Esophagus mucosa (tissue), 1 donor: ENCODE measurements around the gene MYOG. TPM values are rescaled to one million over a fixed set of nuclear protein-coding genes. Genes with fewer than 3 reads are reported as not detected.

Experiments
- ATAC-seq: fragments of 200-7000 bp; cut with Tn5 transposase; one replicate; pipeline ENCODE4 v1.9.1; 2020
- total RNA-seq: library from RNA; stranded (reverse); gene quantifications from one replicate; pipeline ENCODE4 v1.2.4, GENCODE V29; 2023
- donor health status: DM: yes; HTN: yes; CAD: no.

The MYOG gene
- total RNA-seq, 1 donor from 2014 or later: not detected

DNA sequence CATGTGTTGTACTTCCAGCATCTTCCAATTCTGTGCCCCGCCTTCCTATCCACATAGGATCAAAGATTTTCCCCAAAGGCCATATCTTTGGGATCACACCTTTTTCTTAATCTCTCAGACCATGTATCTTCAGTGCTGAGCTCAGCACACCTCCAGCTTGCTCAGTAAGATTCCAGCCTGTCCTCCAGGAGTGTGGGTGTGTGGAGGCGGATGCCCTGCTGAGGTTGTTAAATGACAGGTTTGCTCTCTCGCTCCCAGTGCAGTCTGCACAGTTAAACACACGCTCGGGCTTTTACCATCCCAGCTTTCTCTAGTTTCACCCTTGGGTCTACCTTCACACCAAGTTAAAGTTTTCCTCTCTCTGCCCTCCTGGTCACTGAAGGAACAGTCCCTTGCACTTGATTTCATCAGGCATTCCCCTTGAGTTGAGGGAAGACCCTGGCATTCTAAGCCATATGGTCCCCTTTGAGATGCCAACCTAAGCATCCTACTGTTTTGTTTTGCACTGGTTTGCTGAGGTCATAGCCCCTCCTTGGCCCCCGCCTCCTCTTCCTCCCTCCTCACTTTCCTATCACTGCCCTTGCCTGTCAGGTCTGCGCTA lies 13.7 kb downstream of the MYOG start:
- no peak for ATAC-seq

DNA sequence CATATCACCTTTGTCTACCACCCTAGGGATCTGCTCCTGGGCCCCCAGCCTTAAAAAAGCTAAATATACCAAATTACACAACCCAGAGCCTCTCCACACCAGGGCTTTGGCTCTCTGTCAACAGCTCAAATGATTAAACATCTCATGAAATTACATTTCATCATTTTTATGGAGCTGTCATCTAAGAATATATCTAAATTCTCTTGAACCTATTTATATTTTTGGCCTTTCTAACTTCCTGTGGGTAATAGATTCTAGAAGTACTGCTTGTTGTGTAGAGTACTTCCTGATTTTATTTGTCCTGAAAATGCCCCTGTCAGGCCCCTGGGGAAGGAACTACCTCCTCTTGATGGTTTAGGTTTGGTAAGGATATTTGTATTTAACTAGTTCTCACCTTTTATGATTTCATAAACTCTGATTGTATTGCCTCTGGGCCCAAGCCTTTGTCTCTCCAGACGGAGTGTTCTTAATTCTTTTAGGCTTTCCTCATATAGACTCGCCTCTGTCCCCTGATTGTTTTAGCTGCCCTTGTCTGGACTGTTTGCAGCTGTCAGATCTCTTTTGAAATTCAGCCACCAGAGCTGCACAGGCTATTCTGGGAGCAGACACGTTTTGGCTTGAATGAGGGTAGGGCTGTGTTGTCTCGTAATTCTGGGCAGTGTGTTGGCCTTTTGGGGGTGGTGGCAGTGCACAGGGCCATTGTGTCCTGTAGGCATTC lies 16.6 kb downstream of the MYOG start:
- peak; percentile 31 for ATAC-seq

DNA sequence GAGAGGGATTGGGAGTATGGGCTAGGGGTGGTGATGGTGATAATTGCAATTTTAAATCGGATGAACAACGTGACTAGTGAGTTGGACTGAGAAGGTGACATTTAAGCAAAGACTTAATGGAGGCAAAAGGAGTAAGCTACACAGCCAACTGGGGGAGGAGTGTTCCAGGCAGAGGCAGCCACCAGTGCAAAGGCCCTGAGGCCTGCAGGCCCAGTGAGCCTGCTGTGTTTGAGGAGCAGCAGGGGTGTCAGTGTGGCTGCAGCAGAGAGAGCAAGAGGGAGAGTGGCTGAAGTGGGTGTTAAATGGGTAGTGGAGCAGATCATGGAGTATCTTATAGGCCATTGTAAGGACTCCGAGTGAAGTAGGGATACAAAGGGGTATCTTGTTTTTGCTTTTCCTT lies 18.8 kb downstream of the MYOG start:
- ATAC-seq: no peak

DNA sequence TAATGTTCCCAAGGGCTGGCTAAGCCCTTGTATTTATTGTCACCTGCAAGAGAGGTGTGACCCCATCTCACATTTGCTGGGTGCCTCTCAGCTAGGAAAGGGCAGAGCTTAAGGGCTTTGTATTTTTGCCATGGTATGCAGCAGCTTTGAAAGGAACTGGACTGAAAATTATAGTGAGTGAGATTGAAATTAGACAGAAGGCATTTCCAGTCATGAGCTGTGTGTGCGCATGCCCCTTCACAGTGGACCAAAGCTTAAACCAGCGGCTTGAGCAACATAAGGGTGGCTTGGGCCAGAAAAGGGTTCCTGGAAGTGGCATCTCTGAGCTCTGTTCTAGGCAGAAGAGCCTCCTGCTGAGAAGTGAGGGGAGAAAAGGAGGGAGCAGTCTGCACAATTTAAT lies 19.8 kb downstream of the MYOG start:
- no peak for ATAC-seq

DNA sequence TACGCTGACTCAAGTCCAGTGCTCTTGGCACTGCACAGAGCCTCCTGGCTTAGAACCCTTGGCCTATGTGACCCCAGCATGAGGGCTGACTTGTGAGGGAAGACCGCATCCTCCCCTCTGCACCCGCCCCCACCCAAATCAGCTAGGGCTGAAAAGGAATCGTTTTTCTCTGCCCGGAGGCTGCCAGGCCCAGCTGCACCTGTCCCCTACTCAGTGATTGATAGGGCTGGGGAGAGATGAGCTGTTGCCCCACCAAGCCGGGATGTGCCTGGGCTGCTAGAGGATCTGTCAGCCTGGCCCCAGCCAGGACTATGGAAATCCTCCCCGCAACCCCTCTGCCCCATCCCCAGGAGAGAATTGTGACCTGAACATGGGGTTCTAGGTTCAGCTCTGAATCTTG lies 20.6 kb downstream of the MYOG start:
- ATAC-seq: no peak

DNA sequence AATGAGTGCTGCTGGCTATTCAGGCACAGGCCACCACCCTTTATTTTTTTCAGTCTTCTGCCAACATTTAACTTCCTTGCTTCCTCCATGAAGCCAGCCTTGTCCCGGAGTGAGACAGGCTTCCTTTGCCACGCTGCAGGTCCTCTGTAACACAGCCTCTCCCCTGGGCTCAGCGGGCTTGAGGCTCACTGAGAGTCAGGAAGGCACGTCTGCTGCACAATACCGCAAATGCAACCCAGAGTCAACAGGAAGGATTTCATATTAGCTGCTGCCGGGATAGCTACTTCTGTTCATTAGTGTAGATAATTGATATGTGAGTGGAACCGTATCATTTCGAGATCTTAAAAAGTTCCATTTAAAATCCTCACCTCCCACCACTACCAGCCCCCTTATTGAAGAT lies 22.5 kb downstream of the MYOG start:
- no peak for ATAC-seq

DNA sequence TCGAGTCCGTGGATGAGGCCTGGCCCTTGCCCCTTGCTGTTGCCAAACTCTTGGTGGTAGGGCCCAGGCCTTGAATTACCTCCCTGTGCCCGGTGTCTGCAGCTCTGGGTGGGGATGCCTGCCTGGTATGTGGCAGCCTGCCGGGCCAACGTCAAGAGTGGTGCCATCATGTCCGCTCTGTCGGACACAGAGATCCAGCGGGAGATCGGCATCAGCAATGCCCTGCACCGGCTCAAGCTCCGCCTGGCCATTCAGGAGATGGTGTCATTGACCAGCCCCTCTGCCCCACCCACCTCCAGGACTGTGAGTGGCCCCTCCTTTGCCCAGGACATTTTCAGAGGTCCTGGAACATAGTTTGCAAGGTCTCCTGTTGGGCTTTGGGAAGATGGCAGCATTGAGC lies 25.7 kb downstream of the MYOG start:
- ATAC-seq: no peak

DNA sequence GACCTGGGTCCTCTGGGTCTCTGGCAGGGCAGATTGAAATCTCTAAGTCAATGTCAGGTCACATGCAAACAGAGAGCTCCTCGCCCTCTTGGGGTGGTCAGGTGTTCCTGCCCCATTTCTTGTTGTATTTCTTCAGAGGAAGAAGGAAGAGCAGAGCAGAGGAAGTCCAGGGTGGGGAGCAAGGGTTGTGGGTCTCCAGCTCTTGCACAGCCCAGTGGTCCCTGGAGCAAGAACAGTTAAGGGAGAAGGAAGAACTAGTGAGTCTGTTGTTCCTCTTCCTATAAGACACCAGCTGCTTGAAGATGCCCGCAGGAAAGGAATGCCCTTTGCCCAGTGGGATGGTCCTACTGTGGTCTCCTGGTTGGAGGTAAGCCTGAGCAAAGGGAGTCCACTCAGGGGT lies 26.3 kb downstream of the MYOG start:
- no peak for ATAC-seq

DNA sequence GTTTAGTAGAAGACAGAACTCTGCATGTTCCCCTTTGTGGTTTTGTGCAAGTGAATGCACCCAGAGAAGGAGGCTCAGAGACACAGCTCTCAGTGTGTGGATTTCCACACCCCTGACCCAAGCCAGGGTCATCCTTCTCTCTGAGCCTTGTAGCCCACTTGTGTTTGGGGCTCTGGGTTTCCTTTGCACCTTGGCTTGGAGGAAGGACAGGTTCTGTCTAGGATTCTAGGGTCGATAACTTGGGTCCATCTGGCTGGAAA lies 27.2 kb downstream of the MYOG start:
- ATAC-seq: no peak

DNA sequence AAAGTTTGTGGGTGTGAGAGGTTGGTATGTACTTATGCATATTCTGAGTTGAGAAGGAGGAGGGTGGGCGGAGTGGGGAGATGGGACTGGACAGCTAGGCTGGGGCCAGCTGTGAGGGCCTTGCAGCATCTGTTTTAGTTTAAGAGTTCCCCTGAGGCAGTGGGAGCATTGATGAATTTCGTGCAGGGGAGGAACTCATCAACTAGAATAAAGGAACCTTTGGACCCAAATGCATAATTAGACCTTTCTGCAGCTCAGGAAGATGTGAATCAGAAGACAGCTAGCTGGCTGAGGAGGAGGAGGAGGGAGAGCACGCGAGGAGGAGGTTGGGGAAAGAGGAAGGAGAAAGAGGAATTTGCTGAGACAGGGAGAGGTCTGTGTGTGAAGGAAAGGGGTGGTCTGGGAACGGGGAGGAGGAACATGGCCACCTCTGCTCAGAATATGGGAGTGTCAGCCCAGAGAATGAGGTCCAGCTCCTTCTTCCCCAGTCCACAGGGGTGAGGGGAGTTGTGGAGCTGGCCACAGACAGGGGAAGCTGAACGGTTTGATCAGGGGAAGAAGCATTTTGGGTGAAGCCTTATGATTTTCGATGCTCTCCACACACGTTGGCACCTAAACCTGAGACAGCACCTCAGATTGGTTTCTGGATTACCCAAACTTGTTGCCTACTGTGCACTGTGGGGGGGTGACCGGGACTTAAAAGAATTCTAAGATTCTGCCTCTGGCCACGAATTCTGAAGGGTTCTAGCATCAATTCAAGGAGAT lies 27.7 kb downstream of the MYOG start:
- no peak for ATAC-seq

DNA sequence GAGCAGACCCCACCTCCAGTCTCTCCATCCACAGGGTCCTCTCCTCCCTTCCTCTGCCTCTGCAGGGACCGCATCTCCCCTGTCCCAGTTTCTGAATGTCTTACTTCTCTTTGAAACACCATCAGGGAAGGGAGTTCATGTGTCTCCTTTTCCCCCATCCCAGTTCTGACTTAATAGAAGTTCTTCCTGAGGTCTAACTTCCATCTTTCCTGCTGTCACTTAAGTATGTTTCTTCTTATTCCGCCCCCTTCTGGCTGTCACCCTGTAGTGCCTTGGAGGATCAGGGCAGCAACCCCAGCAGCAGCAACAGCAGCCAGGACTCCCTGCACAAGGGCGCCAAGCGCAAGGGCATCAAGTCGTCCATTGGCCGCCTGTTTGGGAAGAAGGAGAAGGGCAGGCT lies 29.3 kb downstream of the MYOG start:
- no peak for ATAC-seq

DNA sequence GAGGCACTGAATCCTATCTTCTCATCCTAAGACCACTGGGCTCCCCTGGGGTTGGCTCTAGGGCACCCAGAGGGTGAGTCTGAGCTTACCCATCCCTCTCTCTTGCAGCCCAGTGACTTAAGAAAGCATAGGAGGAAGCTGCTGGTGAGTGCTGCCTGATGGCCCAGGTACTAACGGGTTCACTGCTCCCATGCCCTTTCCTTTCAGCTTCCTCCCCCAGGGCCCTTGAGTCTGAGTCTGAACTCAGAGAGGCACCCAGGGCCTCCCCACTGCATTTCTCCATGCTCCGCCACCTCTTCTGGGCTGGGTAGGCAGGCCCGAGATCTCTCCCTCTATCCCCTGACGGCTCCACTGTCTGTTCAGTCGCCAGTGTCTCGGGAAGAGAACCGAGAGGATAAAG lies 29.8 kb downstream of the MYOG start:
- no peak for ATAC-seq

DNA sequence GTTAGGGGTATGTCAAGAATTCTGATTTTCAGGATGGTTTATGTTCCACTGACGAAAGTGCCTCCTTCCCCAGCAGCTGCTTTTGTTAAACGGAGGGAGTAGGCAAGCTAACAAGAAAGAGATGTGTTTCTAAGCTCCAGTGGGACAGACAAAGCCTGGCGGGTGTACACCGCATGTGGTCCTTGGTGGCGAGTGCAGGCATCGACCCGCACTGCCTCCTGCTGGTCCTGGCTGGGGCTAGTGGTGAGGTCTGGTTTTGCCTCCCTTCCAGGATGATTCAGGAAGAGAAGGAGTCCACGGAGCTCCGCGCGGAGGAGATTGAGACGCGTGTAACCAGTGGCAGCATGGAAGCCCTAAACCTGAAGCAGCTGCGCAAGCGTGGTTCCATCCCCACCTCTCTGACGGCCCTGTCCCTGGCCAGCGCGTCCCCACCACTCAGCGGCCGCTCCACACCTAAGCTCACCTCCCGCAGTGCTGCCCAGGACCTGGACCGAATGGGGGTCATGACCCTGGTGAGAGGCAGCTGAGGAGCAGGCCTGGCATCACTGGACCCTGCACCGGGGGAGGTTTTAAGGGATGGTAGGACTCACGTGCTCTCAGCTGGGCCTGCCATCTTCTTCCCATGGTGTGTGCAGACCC lies 30.5 kb downstream of the MYOG start:
- ATAC-seq: no peak

DNA sequence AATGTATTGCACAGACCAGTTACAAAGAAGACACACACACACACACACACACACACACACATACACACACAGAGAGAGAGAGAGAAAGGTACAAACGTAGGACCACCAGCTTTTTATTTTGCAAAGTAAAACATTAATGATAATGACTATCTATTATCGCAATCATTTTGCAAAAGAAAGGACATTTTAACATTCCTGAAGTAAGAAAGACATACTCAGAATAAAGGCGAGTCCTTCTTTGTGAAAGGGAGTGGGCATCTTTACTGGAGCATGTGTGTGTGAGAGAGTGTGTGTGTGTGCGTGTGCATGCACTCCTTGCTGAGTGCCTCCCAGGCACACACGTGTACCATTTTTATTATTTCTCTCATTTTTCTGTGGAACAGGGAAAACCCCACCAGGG lies 31.2 kb downstream of the MYOG start:
- no peak for ATAC-seq

DNA sequence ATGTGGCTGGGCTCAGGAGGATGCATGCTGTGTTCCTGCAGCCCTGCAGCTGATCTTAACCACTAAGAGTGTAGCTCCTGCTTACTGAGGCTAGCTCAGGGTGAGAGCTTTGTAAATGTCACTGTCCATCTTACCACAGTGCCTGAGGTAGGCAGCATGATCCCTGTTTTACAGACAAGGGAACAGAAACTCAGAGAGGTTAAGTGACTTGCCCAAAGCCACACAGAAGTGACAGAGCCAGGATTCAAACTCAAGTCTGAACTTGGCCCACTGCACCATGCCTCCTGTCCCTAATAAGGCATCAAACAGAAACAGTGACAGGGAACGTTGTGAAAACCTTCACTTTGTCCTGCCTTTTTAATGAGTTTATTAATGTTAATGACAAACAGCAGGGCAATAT lies 31.6 kb downstream of the MYOG start:
- ATAC-seq: no peak

DNA sequence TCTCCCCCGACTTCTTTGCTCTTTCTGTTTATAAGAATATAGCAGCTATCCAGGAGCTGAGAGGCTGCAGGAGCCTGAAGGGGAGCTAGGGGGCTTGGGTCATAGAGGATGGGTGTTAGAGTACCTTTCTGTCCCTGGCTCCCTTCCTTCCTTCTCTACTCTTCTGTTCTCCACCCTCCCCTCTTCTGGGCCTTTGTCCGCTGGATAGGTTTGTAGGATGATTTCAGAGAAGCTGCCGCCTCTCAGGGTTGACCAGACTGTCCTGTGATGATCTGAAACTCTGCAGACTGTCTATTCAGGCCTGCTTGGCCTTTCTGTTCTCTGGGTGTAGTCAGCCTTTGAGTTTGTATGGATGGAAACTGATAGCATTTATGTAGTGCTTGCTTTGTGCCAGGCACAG lies 33.2 kb downstream of the MYOG start:
- ATAC-seq: no peak

DNA sequence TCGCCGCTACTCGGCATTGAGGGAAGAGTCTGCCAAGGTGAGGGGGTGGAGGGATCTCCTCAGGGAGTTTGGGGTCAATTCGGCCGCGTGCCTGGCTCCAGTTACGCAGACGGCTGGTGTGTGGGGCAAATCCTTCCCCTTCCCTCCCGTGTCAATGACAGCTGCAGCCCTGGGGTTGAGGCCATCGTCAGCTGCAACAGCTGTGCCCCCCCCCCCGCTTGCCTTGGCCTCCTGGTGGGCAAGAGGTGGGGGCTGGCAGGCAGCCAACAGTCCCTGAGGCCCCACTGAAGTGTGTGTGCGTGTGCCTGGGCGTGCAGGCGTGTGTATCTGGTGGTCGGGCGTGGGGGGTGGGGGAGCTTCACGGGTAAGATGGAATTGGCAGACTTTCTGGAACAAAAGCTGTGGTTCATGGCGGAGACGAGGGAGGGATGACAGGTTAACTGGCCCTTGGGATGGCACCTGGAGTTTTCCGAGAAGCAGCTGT lies 33.9 kb downstream of the MYOG start:
- ATAC-seq: no peak

DNA sequence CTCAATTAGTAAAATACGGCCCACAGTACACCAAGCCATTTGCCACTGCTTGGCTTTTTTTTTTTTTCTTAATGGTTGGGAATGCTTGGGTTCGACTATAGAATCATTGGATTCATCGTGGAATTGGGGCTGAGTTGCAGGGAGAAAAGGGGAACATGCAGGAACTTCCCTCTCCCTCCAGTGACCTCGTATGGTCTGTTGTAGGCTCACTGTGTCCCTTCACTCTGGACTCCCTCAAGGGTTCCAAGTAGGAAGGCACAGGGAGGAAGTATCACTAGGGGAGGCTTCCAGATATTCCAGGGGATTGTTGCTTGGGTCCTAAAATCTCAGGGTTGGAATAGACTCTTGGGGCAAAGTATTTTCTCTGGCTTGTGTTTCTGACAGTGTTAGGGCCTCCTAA lies 35.0 kb downstream of the MYOG start:
- ATAC-seq: no peak

DNA sequence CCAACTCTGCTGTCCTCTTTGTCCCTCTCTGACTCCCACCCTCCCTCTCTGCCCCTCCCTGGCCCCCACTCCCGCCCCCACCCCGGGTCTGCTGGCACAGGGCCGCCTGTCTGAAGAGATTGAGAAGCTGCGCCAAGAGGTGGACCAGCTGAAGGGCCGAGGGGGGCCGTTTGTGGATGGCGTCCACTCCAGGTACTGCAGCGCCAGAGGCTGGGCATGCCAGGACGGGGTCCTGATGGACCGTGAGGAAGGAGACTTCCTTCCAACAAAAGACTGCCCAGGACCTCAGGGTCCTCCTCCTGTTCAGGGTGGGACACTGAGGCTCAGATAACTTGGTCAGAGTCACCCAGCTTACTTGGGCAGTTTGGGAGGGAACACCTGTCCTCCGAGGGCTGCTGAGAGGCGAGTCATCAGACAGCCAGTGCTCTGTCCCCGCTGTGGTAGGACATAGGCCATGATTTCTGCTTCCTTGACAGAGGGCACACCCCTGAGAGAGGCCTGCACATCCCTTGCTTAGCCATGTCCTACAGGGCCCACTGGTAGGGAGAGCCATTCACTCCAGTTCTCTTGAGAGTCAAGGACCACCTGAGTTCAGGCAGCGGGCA lies 36.1 kb downstream of the MYOG start:
- ATAC-seq: no peak

DNA sequence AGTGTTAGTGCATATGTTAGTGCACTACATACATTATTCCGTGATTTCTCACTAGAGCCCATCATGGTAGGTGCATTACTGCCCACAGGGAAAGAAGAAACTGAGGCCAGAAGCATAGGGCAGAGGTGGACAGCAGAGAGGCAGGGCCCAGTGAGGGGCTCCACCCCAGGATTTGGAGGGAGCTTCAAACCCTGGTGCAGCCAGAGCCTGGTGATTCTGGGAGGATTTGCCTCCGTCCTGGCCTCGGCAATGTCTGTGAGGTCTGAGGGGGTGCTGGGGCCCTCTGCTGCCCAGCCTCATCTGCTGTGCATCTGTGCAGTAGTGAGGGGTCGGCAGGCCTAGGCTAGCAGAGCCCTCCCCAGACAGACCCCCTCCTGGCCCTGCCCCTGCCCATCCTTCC lies 36.7 kb downstream of the MYOG start:
- ATAC-seq: no peak

DNA sequence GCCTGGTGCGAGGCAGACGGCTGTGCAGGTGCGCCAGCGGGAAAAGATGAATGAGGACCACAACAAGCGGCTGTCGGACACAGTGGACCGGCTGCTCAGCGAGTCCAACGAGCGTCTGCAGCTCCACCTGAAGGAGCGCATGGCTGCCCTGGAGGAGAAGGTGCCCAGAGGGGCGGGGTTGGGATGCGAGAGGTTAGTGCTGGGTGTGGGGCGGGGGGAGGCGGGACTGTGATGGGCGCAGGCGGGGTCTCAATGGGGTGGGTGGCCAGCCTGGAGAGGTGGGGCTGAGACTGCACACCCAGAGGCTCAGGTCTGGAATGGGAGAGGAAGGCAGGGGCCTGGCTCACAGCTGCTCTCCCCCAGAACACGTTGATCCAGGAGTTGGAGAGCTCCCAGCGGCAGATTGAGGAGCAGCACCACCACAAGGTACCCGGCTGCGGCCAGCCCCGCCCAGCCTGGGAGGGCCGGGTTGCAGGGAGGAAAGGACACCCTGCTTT lies 37.2 kb downstream of the MYOG start:
- peak; percentile 30 for ATAC-seq

DNA sequence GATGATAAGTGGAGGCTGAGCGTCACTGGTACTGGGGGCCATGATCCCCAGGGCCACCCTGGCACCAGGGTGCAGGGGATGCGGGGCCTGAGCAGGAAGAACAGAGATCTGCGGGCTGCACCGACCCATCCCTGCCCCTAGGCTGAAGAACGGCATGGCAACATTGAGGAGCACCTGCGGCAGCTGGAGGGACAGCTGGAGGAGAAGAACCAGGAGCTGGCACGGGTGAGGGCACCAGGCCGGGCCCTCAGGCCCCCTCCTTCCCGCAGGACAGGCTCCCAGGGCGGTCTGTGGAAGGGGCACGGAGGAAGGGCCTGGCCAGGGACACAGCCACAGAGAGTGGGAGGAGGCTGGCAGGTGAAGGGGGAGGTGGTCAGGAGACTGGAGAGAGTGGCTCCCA lies 37.7 kb downstream of the MYOG start:
- no peak for ATAC-seq

DNA sequence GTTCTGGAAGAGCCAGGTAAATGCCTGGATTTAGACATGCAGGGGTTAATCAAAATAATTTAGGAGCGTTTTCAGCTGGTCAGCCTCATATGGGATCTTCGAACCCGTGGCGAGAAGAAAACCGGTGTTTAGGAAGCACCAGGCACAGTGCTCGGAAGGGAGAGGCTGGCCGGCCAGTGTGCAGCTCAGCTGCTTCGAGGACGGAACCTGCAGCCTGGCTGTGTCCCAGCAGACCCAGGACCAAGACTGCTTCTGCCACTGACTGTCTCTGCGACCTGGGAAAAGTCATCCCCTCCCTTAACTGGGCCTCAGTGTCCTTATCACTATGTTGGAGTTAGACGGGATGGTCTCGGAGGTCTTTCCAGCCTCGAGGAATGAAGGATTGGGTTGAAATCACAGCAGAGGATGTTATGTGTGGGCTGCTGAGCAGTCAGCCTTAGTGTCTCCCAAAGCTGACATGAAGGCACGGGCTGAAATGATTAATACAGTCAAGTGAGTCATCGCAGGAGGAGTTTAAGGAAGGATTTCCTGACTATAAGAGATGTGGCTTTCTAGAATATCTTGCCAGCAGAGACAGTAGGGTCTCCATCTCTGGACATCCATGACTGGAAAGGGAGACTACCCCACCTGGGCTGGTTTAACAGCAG lies 38.7 kb downstream of the MYOG start:
- ATAC-seq: peak; percentile 61
